Nucleus accumbens (tissue), 56 donors: ENCODE measurements around the gene AGMO.

Experiments used
- DNase-seq, 56 donors: peaks; one replicate each; lab custom pipeline; 2025; lab: John Stamatoyannopoulos, UW

The AGMO gene

GRCh38 chr7:15561835-15562234 lies at the start of gene AGMO:
Gene AGMO, minus strand, starts transcription at chr7:15562015.
- peak in 53 of 56 donors; percentile 13 to 82 (median 60) for DNase-seq

GRCh38 chr7:15610503-15610902 lies 48.7 kb upstream of the AGMO start:
- no peak for DNase-seq

- no peak for DNase-seq
Observed at GRCh38 chr7:15609287-15609686, 47.5 kb upstream of the AGMO start.

- no peak for DNase-seq
Observed at GRCh38 chr7:15607529-15608210, 45.9 kb upstream of the AGMO start.

GRCh38 chr7:15606561-15606960 lies 44.7 kb upstream of the AGMO start:
- no peak for DNase-seq

- DNase-seq, result no peak
Observed at GRCh38 chr7:15604166-15604565, 42.4 kb upstream of the AGMO start.

- no peak for DNase-seq
Observed at GRCh38 chr7:15603124-15603523, 41.3 kb upstream of the AGMO start.

GRCh38 chr7:15602236-15602635 lies 40.4 kb upstream of the AGMO start:
- DNase-seq, result no peak

GRCh38 chr7:15601175-15601574 lies 39.4 kb upstream of the AGMO start:
- DNase-seq, result no peak

- DNase-seq, result no peak
Observed at GRCh38 chr7:15600298-15600697, 38.5 kb upstream of the AGMO start.

GRCh38 chr7:15594461-15594860 lies 32.6 kb upstream of the AGMO start:
- no peak for DNase-seq

- DNase-seq, result no peak
Observed at GRCh38 chr7:15593382-15593781, 31.6 kb upstream of the AGMO start.

GRCh38 chr7:15586266-15586665 lies 24.5 kb upstream of the AGMO start:
- DNase-seq, result no peak

- DNase-seq, result no peak
Observed at GRCh38 chr7:15584575-15584974, 22.8 kb upstream of the AGMO start.

GRCh38 chr7:15582773-15583172 lies 21.0 kb upstream of the AGMO start:
- no peak for DNase-seq

- no peak for DNase-seq
Observed at GRCh38 chr7:15581352-15581951, 19.6 kb upstream of the AGMO start.

- DNase-seq, result no peak
Observed at GRCh38 chr7:15580604-15581351, 19.0 kb upstream of the AGMO start.

GRCh38 chr7:15577600-15577999 lies 15.8 kb upstream of the AGMO start:
- DNase-seq, result no peak

- DNase-seq, result no peak
Observed at GRCh38 chr7:15571301-15571878, 9.6 kb upstream of the AGMO start.

- DNase-seq, result no peak
Observed at GRCh38 chr7:15567652-15568051, 5.8 kb upstream of the AGMO start.

GRCh38 chr7:15567036-15567435 lies 5.2 kb upstream of the AGMO start:
- no peak for DNase-seq
